T47D (cell line): ENCODE data around the gene LLGL2.
A peak's percentile ranks its signal among the peaks of the same experiment; 100 is the strongest.

ENCODE experiments used
- DNase-seq, 2 experiments: peaks; one replicate each; pipeline versions ENCODE4 v3.0.0 to v3.0.0-alpha.2; 2011 to 2012; ENCODE audit warnings: low read depth in 1 of 2, low spot score in 1 of 2
- JUND ChIP-seq: IDR thresholded peaks from 2 replicates; pipeline ENCODE4 v1.6.1; 2012; ENCODE audit warnings: low read depth
- in situ Hi-C: cut with HindIII; loops from 2 replicates; pipeline ENCODE4 v1.10.0; 2016; ENCODE audit warnings: low sequenced_read_pairs, low pct_unique_long_range_greater_than_20kb

LLGL2 gene

GRCh38 chr17:75487351-75488070, 38.0 kb upstream of the LLGL2 start:
- in situ Hi-C loops, result no loop called here
- no peak for TF ChIP-seq JUND
- DNase-seq, result peak in 1 of 2 experiments; percentile 36

DNA sequence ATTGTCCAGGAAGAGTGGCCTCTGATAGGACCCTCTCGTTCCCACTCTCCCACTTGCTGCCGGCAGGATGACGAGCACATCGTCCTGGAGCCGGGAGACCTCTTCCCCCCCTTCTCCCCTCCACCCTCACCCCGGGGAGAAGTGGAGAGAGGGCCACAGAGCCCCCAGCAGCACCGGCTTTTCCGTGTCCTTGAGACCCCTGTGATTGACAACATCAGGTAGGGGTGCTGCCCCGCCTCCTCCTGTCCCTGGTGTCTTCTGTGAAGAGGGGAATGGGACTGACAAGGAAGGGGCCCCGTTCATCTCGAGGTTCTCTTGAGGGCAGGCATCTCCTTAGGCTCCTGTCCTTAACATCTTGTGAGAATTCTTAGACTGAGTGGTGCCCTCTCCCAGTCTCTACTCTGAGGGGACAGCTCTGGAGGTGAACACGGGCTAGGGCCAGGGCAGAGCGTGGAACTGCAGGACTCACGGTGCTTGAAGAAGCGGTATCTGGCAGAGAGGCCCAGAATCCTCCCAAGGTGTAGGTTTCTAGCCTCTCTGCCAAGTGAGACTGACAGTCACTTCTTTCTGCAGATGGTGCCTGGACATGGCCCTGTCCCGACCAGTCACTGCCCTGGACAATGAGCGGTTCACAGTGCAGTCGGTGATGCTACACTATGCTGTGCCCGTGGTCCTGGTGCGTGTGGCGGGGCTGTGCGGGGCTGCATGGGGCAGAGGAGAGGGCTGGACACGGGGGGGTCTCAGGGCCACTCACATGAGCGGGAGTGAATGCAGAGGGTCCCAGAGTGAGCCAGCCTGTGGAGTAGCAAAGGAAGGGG, 36.6 kb upstream of the LLGL2 start:
- no peak for TF ChIP-seq JUND
- no peak for DNase-seq
- in situ Hi-C loops, result no loop called here

DNA sequence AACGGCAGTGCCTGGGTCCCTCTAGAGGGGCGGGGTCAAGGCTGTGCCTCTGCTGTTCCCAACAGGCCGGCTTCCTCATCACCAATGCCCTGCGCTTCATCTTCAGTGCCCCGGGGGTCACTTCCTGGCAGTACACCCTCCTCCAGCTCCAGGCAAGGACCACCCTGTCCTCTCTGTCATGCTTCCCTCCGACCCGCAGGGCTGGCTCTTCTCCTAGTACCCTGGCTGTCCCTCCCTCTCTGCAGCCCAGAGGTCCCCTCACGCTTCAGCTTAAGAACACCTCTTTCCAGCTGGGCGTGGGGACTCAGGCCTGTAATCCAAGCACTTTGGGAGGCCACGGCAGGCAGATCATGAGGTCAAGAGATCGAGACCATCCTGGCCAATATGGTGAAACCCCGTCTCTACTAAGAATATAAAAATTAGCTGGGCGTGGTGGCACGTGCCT, 36.0 kb upstream of the LLGL2 start:
- DNase-seq, result no peak
- no peak for TF ChIP-seq JUND
- in situ Hi-C loops, result no loop called here

- TF ChIP-seq JUND, result no peak
- in situ Hi-C loops, result no loop called here
- DNase-seq, result no peak
These were observed 35.2 kb upstream of the LLGL2 start for GRCh38 chr17:75490173-75490743.

DNA sequence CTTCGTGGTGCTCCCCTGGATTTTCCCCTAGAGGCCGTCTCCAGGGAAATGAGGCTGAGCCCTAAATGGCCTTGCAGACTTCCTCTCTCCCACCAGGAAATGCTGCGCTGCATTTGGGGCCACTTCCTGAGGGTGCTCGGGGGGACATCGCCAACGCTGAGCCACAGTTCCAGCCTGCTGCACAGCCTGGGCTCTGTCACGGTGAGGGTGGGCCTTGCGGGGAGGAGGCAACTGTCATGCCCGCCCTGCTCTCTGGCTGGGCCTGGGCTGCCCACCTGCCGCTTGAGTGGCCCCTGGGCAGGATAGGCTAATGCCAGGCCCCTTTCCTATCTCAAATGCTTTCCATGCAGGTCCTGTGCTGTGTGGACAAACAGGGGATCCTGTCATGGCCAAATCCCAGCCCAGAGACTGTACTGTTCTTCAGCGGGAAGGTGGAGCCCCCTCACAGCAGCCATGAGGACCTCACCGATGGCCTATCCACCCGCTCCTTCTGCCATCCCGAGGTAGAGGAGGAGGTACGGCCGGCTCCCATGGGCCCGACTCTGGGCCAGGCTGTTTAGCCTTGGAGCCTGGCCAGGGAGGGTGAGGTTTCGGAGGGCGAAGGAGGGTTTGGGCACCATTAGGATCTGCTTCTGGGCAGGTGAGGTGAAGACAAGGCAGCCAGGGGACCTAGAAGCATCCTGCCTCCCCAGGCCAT, 34.4 kb upstream of the LLGL2 start:
- no peak for DNase-seq
- TF ChIP-seq JUND, result no peak
- in situ Hi-C loops, result no loop called here

DNA sequence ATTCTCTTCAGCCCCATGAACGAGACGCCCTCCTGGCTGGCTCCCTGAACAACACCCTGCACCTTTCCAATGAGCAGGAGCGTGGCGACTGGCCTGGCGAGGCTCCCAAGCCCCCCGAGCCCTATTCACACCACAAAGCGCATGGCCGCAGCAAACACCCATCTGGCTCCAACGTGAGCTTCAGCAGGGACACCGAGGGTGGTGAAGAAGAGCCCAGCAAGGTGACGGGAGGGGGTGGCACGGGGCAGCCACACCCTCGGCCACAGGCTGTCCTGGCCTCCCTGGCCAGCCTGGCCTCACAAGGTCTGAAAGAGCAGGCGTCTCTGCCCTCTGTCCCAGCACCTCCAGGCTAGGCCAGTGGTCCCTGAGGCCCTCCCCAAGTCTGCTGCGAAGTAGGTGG, 33.8 kb upstream of the LLGL2 start:
- no peak for DNase-seq
- in situ Hi-C loops, result no loop called here
- no peak for TF ChIP-seq JUND

GRCh38 chr17:75492555-75493168, 32.8 kb upstream of the LLGL2 start:
- TF ChIP-seq JUND, result no peak
- DNase-seq, result no peak

GRCh38 chr17:75493476-75494129, 31.9 kb upstream of the LLGL2 start:
- TF ChIP-seq JUND, result no peak
- in situ Hi-C loops, result no loop called here
- DNase-seq, result no peak

More at GRCh38 chr17:75492555-75493168, 32.8 kb upstream of the LLGL2 start:
- in situ Hi-C loops, result no loop called here

DNA sequence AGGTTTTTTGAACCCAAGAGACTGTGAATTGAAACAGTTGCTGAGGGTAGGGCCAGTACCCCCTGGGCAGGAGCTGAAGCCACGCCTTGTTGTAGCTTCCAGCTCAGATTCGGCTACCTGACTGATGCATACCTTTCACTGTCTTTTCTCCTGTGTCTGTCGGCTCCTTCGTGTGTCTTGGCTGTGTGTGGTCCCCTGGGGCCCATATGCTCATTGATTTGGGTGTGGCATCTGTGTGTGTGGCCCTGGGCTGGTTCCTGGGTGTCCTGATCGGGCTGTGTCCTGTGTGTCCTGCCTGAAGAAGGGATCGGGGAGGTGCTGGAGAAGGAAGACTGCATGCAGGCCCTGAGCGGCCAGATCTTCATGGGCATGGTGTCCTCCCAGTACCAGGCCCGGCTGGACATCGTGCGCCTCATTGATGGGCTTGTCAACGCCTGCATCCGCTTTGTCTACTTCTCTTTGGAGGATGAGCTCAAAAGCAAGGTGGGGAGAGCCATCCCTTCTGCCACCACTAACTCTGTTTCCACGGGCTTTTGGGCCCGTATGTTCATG, 31.1 kb upstream of the LLGL2 start:
- in situ Hi-C loops, result no loop called here
- TF ChIP-seq JUND, result no peak

GRCh38 chr17:75496005-75496404, 29.5 kb upstream of the LLGL2 start:
- no peak for TF ChIP-seq JUND
- DNase-seq, result no peak
- in situ Hi-C loops, result no loop called here

More for the DNA sequence above, 31.1 kb upstream of the LLGL2 start:
- no peak for DNase-seq

DNA sequence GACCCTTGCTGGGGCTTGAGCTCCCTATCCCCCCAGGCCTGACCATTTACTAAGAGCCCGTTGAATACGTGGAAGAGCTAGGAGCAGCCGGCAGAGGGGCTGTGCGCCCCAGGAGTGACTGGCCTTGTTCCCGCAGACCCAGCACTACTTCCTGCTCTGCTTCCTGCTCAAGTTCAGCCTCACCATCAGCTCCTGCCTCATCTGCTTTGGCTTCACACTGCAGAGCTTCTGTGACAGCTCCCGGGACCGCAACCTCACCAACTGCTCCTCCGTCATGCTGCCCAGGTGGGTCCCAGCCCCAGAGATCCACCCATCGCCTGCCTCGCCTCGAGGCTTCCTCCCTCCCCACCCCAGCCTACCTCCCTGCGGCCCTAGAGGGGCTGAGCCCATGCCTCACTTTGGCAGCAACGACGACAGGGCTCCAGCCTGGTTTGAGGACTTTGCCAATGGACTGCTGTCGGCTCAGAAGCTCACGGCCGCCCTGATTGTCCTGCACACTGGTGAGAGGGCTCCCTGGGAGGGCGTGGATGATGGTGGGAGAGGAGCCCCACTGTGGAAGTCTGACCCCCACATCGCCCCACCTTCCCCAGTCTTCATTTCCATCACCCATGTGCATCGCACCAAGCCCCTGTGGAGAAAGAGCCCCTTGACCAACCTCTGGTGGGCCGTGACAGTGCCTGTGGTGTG, 27.3 kb upstream of the LLGL2 start:
- no peak for TF ChIP-seq JUND
- no peak for DNase-seq
- in situ Hi-C loops, result no loop called here
